IMR-90 (cell line): ENCODE measurements around the gene CSK. TPM values are rescaled to one million over a fixed set of nuclear protein-coding genes. Genes with fewer than 3 reads are reported as not detected.

Experiments used
- ATAC-seq: fragments of 200-7000 bp; cut with Tn5 transposase; 2 replicates; pipeline ENCODE4 v1.9.1; 2020; ENCODE audit warnings: low read depth, mild to moderate bottlenecking, moderate library complexity
- BruUV-seq: library from RNA; stranded (reverse); fragments of 400-500 nt; replicated peaks from 2 replicates; lab custom pipeline; 2021; lab: Mats Ljungman, UMichigan
- CTCF ChIA-PET: fragments of 300-600 bp; formaldehyde crosslinking; extraction: SDS; loops from one replicate; lab custom pipeline; 2021; ENCODE audit warnings: antibody characterized with exemption; lab: Yijun Ruan, JAX
- POLR2A ChIA-PET: fragments of 300-600 bp; sonication (Branson Sonifier 250); formaldehyde crosslinking; loops from one replicate; lab custom pipeline; 2022; ENCODE audit warnings: antibody characterized with exemption; ENCODE audit not compliant: unreplicated experiment; lab: Charles Lee
- DNase-seq: peaks from one replicate; pipeline ENCODE4 v3.0.0; 2013
- H2AFZ ChIP-seq: replicated peaks from 2 replicates; pipeline ENCODE3; 2013; ENCODE audit warnings: low read length, mild to moderate bottlenecking; ENCODE audit not compliant: poor library complexity
- H2AK5ac ChIP-seq: 2 replicates; pipeline ENCODE4 v1.6.1; 2013; ENCODE audit warnings: low read depth, low read length, inconsistent platforms
- H2AK9ac ChIP-seq: replicated peaks from 2 replicates; pipeline ENCODE3; 2013; ENCODE audit warnings: mild to moderate bottlenecking, low read depth, low read length, moderate library complexity; ENCODE audit not compliant: poor library complexity
- H2BK120ac ChIP-seq: 2 replicates; pipeline ENCODE4 v1.6.1; 2013; ENCODE audit warnings: low read depth, low read length, inconsistent platforms
- H2BK15ac ChIP-seq: 3 replicates; pipeline ENCODE4 v1.6.1; 2013; ENCODE audit warnings: low read depth, low read length, inconsistent platforms
- H2BK20ac ChIP-seq: 2 replicates; pipeline ENCODE4 v1.6.1; 2013; ENCODE audit warnings: low read depth, mild to moderate bottlenecking, inconsistent platforms, low read length, moderate library complexity
- H2BK5ac ChIP-seq: 2 replicates; pipeline ENCODE4 v1.6.1; 2013; ENCODE audit warnings: mild to moderate bottlenecking, low read depth, low read length, inconsistent platforms; ENCODE audit not compliant: poor library complexity, severe bottlenecking
- H3K14ac ChIP-seq: replicated peaks from 2 replicates; pipeline ENCODE4 v1.6.1; 2013; ENCODE audit warnings: low read depth, low read length, inconsistent platforms
- H3K18ac ChIP-seq: 2 replicates; pipeline ENCODE4 v1.6.1; 2013; ENCODE audit warnings: low read depth, low read length, control low read depth
- H3K23ac ChIP-seq: 2 replicates; pipeline ENCODE4 v1.6.1; 2013; ENCODE audit warnings: low read depth, low read length, inconsistent platforms
- H3K27ac ChIP-seq: 2 replicates; pipeline ENCODE4 v1.5.1; 2013; ENCODE audit warnings: mild to moderate bottlenecking, control low read depth, low read length; ENCODE audit not compliant: insufficient read depth
- H3K27me3 ChIP-seq: 2 replicates; pipeline ENCODE4 v1.6.1; 2013; ENCODE audit warnings: low read length; ENCODE audit not compliant: control insufficient read depth, insufficient read depth
- H3K36me3 ChIP-seq: 2 replicates; pipeline ENCODE4 v1.6.1; 2013; ENCODE audit warnings: low read length, mixed read lengths; ENCODE audit not compliant: control insufficient read depth, insufficient read depth
- H3K4ac ChIP-seq: 2 replicates; pipeline ENCODE4 v1.6.1; 2013; ENCODE audit warnings: low read depth, low read length, inconsistent platforms
- H3K4me1 ChIP-seq: 2 replicates; pipeline ENCODE4 v1.6.1; 2013; ENCODE audit warnings: low read length, mixed read lengths; ENCODE audit not compliant: control insufficient read depth, insufficient read depth
- H3K4me2 ChIP-seq: 2 replicates; pipeline ENCODE4 v1.6.1; 2013; ENCODE audit warnings: low read depth, mild to moderate bottlenecking, control low read depth, low read length, moderate library complexity
- H3K4me3 ChIP-seq: 2 replicates; pipeline ENCODE4 v1.5.1; 2013; ENCODE audit warnings: low read depth, mild to moderate bottlenecking, control low read depth, low read length, moderate library complexity; ENCODE audit not compliant: insufficient read depth
- H3K56ac ChIP-seq: 2 replicates; pipeline ENCODE4 v1.6.1; 2013; ENCODE audit warnings: low read length, inconsistent platforms; ENCODE audit not compliant: insufficient read depth; ENCODE audit errors: extremely low read depth
- H3K79me1 ChIP-seq, 2 experiments: 2 replicates each; pipeline ENCODE4 v1.6.1; 2013; ENCODE audit warnings: low read length in 2 of 2, inconsistent platforms in 1 of 2, low read depth in 1 of 2
- H3K9ac ChIP-seq: 2 replicates; pipeline ENCODE4 v1.6.1; 2013; ENCODE audit warnings: low read depth, low read length, control low read depth
- H3K9me1 ChIP-seq: 2 replicates; pipeline ENCODE4 v1.6.1; 2013; ENCODE audit warnings: low read length, inconsistent platforms; ENCODE audit not compliant: insufficient read depth
- H3K9me3 ChIP-seq: 2 replicates; pipeline ENCODE4 v1.6.1; 2013; ENCODE audit warnings: low read length; ENCODE audit not compliant: control insufficient read depth, insufficient read depth
- H4K20me1 ChIP-seq: 2 replicates; pipeline ENCODE4 v1.6.1; 2013; ENCODE audit warnings: low read length, inconsistent platforms; ENCODE audit not compliant: insufficient read depth
- H4K5ac ChIP-seq: 2 replicates; pipeline ENCODE4 v1.6.1; 2013; ENCODE audit warnings: mild to moderate bottlenecking, low read depth, low read length, control low read depth
- H4K8ac ChIP-seq, 2 experiments: 2 replicates each; pipeline ENCODE4 v1.6.1; 2013; ENCODE audit warnings: low read depth in 2 of 2, low read length in 2 of 2, control low read depth in 1 of 2, inconsistent platforms in 1 of 2
- H4K91ac ChIP-seq: 2 replicates; pipeline ENCODE4 v1.6.1; 2013; ENCODE audit warnings: low read depth, low read length, inconsistent platforms; ENCODE audit not compliant: insufficient read depth
- BHLHE40 ChIP-seq: fragments of 150-350 bp; IDR thresholded peaks from 2 replicates; pipeline ENCODE4 v1.6.1; 2016; ENCODE audit warnings: mild to moderate bottlenecking, low read depth, low read length
- CEBPB ChIP-seq: IDR thresholded peaks from 2 replicates; pipeline ENCODE4 v1.6.1; 2012; ENCODE audit warnings: low read depth, low read length, improper control_type of control experiment
- MAZ ChIP-seq: IDR thresholded peaks from 2 replicates; pipeline ENCODE4 v1.6.1; 2012; ENCODE audit warnings: low read depth, mild to moderate bottlenecking, low read length, improper control_type of control experiment, moderate library complexity, borderline replicate concordance
- POLR2A ChIP-seq: IDR thresholded peaks from 2 replicates; pipeline ENCODE4 v1.6.1; 2012; ENCODE audit warnings: mild to moderate bottlenecking, low read depth, low read length
- SMC3 ChIP-seq: fragments of 150-350 bp; IDR thresholded peaks from 2 replicates; pipeline ENCODE4 v1.6.1; 2016; ENCODE audit warnings: low read depth, mild to moderate bottlenecking, antibody characterized with exemption, low read length, moderate library complexity
- WGBS, 2 experiments: methylation state at CpG; one replicate each; pipeline versions ENCODE4 v1.1.5 to v1.1.7; 2013; ENCODE audit warnings: missing lambda C conversion rate in 2 of 2; ENCODE audit not compliant: insufficient read length in 1 of 2; ENCODE audit errors: extremely low coverage in 2 of 2; 5-methylcytosine and 5-hydroxymethylcytosine counted together
- dilution Hi-C: fragments of 300-500 bp; cut with HindIII; formaldehyde crosslinking; loops from one replicate; pipeline ENCODE4 v1.14.3; 2018; ENCODE audit warnings: low sequenced_read_pairs; ENCODE audit not compliant: unreplicated experiment
- in situ Hi-C: fragments of 300-500 bp; cut with MboI; formaldehyde crosslinking; loops from 3 replicates; pipeline ENCODE4 v1.14.3; 2019; ENCODE audit warnings: low sequenced_read_pairs, inconsistent platforms, mixed read lengths
- intact Hi-C: fragments of 100-400 bp; cut with micrococcal nuclease; formaldehyde crosslinking; loops from 2 replicates; pipeline ENCODE4 v1.10.0; 2022
- polyA plus RNA-seq, 3 experiments: library from polyadenylated mRNA; depleted of rRNA; stranded (reverse); fragments of >200 nt; gene quantifications; 2 replicates each; pipeline ENCODE4 v1.2.3, GENCODE V29; 2012; ENCODE audit warnings: low replicate concordance in 1 of 3
- total RNA-seq: library from RNA; depleted of rRNA; stranded (reverse); fragments of >200 nt; gene quantifications from 2 replicates; pipeline ENCODE4 v1.2.3, GENCODE V29; 2012
- TF ChIP-seq, protein P1 (sequence below): fragments of 150-350 bp; IDR thresholded peaks from 2 replicates; pipeline ENCODE4 v1.6.1; 2017; ENCODE audit warnings: mild to moderate bottlenecking, antibody characterized with exemption, low read length, low read depth

CSK gene
- total and polyA plus RNA-seq, 2 of the 4 experiments (the other 2 are of a cell fraction): 10.8 to 54.0 TPM

DNA sequence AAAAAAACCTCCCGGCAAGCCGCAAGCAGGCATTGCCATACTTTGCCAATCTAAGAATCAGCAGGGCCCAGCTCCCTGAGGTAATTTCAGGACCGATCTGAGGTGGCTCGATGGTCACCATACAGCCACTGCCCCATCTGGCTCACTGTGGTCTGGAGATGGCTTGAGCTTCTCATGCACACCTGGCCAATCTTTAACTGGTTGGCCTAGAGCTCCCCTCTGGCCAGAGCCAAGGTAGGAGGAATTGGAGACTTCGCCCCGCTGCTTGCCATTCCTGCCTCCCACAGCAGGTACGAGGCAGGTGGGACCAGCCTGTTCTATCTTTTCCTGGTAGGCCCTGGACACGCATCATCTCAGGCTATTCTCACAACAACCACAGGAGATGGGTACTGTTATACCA is 23.1 kb upstream of the CSK start:
- ATAC-seq (no peak), DNase-seq (no peak)
- Histone ChIP-seq H2AFZ (peak overlapping the region; percentile 58), H3K4me1 (no peaks in the 10 kb centered on the region), H3K56ac (no peak overlapping the region), H3K4ac (no peak overlapping the region), H3K9me1 (no peaks in the 10 kb centered on the region), H2BK20ac (no peak overlapping the region), H4K8ac (no peak overlapping the region), H3K4me2 (no peak overlapping the region), H3K36me3 (no peaks in the 10 kb centered on the region), H2BK15ac (no peak overlapping the region), H2AK9ac (no peak overlapping the region), H2BK5ac (no peak overlapping the region), H4K5ac (no peak overlapping the region), H3K27me3 (peaks cover 38% of the 10 kb centered on the region), H4K20me1 (no peaks in the 10 kb centered on the region), H3K27ac (no peak overlapping the region), H2BK120ac (no peak overlapping the region), H3K14ac (no peak overlapping the region), H3K18ac (no peak overlapping the region), H4K91ac (no peak overlapping the region), H3K79me1 (no peaks in the 10 kb centered on the region), H2AK5ac (no peak overlapping the region), H3K9ac (no peak overlapping the region), H3K9me3 (0 out of 2 replicates have a peak, but pooled peaks cover 2% of the 10 kb centered on the region), H3K23ac (no peak overlapping the region), H3K4me3 (no peak overlapping the region)
- in situ Hi-C loops (no loop called here), dilution Hi-C loops (no loop called here), intact Hi-C loops (loop anchor here (10.0 kb wide), 1 partner anchor 64 kb away; the partner anchor contains the start of gene EDC3)
- TF ChIP-seq SMC3 (no peak), POLR2A (no peak), CEBPB (no peak), BHLHE40 (no peak), MAZ (no peak)
- TF ChIP-seq, protein P1, sequence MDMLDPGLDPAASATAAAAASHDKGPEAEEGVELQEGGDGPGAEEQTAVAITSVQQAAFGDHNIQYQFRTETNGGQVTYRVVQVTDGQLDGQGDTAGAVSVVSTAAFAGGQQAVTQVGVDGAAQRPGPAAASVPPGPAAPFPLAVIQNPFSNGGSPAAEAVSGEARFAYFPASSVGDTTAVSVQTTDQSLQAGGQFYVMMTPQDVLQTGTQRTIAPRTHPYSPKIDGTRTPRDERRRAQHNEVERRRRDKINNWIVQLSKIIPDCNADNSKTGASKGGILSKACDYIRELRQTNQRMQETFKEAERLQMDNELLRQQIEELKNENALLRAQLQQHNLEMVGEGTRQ: no peak
- CTCF ChIA-PET: interaction anchor here (0.5 to 2.8 kb wide), 3 partner anchors 10 to 396 kb away, joined by 3 to 7 read pairs (median 3); no protein-coding TSS in a partner anchor
- no TSS peak for BruUV-seq
- WGBS, 2 experiments: no CpG with 5 or more reads among the region's 8 CpGs
- POLR2A ChIA-PET: interaction anchor here (0.5 kb wide), 1 partner anchor 120 kb away, joined by 8 read pairs; no protein-coding TSS in a partner anchor
